HG03571 (cell line): Measurements from ENCODE around the gene IFT27.
"Not testable (repeated sequence)": the region's sequence is repeated elsewhere in the genome, so short reads cannot be mapped to it uniquely, and the experiment has no call there.

Experiments
- ATAC-seq: cut with Tn5 transposase; IDR thresholded peaks from one replicate; pipeline ENCODE4 v1.9.1; 2021; ENCODE audit not compliant: unreplicated experiment

Gene IFT27

GRCh38 chr22:36767035-36767775, 8.7 kb downstream of the IFT27 start:
- ATAC-seq, result no peak

DNA sequence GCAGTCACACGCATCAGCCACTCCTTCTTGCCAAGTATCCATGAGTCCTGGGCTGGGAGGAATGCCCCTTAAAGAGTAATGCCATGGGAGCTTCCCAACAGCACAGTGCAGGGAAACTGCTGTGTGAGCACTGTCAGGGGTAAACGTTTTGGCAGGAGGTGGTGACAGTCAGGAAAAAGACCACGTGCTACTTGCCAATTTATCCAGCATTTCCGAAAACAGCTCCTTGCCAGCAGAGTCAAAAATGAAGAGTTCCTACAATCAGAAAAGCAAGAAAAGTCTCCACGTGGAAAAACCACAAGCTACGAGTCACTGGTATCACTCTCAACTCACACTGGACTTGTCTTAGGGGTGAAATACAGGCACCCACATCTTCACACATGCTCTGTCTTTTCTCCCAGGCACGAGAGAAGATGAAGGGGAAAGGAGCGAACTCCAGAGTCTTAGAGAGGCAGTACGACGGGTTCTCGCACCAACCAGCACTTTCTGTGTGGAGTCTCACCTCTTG, 9.9 kb downstream of the IFT27 start:
- ATAC-seq, result no peak

GRCh38 chr22:36765131-36765942, 10.6 kb downstream of the IFT27 start:
- no peak for ATAC-seq

DNA sequence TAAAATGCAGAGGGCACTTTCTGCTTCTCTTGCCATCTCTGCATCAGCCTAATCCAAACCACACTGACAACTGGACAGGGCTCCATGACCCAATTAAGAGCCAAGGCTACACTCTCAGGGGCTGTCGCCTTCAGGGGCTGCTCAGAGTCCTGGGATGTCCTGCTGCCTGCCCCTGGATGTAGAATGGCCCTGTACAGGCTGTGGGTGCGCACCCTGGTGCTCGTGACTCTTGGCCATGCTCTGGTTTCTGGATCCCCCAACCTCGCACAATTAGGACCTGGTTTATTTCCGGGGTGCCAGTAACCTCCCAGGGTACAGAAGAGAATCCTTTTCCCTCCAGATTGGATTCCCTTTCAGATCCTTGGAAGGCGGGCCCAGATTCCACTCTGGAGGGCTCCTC, 11.3 kb downstream of the IFT27 start:
- no peak for ATAC-seq

GRCh38 chr22:36764060-36764459, 11.9 kb downstream of the IFT27 start:
- no peak for ATAC-seq

GRCh38 chr22:36763576-36763975, 12.3 kb downstream of the IFT27 start:
- ATAC-seq, result no peak

- ATAC-seq, result no peak
These were observed 13.1 kb downstream of the IFT27 start for GRCh38 chr22:36762687-36763260.

- ATAC-seq, result no peak
These were observed 14.2 kb downstream of the IFT27 start for GRCh38 chr22:36761553-36762240.

DNA sequence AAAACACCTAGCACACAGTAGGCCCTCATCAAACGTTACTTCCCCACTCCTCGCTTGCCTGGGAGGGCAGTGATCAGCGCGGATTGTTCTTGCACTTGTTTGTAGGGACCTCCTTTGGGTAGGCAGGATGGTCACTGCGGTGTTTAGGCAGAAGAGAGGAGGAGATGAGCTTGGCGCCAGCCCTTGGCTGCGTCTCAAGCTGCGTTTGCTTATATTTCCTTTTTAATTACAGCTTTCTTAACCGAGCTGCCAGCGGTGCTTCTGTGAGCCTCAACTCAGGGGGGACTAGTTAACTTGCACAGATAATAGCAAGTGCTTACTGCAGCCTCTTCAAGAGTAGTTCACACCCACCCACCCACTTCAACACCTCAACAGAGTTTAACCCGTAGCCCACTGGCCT, 15.1 kb downstream of the IFT27 start:
- ATAC-seq, result no peak

DNA sequence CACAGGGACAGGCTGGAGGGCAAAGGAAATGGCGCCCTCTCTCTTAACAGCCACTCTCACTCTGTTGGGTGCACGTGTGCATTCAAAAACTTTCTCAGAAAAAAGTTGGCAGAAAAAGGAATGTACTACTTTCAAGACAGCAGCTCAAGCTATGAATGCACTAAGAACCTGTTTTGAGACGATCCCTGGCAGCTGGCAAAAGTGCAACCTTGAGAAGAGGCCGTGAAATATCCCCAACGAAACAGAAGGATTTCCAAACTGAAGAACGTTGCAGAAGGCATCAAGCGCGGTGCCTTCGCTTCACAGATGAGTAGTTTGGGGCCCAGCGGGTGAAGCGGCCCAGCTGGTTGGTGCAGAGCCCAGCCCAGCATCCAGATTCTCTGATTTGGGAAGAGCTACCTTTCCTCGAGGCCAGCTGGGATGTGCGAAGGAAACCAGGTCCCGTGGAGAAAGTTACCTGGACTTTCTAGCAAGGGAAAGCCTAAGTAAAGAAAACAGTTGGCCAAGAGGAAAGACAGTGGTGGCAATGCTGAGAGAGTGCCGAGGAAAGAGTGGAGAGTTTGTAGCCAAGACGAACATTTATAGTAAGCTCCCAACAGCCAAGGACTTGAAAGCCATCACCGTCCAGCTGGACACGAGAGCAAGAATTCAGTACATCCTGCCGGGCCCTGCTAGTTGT, 16.3 kb downstream of the IFT27 start:
- no peak for ATAC-seq

- no peak for ATAC-seq
These were observed 17.1 kb downstream of the IFT27 start for GRCh38 chr22:36758792-36759271.

DNA sequence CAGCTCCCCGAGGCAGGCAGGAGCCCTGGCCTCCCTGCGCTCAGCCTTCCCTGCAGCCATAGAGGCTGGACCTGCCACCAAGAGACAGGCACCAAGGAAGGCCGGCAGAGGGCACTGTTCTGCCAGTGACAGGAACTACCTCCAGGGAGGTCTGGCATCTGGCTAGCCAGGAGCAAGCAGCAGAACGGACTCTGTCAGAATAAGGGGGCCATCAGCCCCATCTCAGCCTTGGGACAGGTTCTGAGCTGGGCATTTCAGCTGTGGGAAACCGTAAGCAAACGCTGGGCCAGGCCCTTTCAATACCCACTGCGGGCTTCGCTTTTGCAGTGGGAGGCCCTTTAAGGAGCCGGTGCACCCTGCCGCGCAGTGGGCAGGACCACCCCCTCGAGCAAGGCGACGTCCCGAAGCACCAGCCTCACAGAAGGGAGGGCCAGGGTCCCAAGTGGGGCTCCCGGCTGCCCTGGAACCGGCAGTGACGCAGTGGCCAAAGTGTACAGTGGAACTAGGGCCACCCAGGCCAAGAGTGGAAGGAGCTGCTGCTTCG, 18.2 kb downstream of the IFT27 start:
- no peak for ATAC-seq

DNA sequence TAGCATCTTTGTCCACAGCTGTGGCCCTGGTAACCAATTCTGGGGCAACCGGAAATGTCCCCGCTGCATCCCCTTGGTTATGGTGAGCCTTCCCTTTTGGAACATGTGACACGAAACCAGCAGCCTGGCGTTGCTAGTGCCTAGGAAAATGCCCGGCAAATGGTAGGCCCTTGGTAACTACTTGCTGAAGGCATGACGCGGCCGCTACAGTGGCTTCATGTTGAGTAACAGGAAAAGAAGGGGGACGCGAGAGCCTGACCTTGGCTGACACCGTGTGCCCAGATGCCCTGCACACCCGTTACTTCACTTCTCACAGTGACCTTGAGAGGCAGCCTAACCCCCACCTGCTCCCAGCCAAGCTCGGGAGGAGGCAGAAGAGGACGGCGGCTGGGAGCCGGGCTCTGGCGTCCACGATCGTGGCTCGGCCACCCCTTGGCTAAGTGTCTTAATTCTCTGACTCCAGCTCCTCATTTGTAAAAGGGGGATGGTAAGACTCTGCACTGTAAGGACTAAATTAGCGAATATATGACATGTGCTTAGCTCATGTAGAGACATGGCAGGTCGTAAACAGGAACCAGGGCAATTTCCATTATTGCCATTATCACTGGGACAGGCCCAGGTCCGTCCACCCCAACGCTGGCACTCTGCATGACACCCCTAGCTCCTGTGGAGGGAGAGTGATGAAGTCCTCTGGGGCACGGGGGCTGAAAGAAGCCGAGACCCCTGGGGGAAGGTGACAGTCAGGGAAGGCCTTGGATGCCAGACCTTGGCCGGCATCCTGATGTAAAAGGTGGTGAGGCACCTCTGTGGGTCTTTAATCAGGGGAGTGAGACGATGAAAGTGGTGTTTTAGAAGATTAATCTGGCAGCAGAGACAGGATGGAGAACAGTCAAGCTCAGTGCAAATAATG, 18.9 kb downstream of the IFT27 start:
- no peak for ATAC-seq

DNA sequence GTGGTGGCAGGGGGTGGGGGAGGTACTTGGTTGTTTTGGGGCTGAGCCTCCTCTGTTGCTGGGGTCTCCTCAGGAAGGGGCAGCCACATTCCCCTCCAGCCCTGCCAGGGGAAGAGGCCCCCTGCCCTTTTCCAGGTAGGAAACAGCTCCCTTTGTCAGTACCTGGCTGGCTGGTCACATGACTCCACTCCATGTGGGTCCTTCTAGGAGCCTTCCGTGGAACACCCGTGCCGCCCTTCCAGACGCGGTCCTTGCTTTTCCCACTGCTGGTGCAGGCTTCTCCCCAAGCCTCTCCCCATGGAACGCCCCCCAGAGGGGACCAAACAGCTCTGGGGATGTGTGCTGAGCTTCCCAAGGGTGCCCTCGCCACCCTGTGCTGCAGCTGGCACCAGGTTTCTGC, 19.9 kb downstream of the IFT27 start:
- ATAC-seq, result no peak

GRCh38 chr22:36755316-36755715, 20.6 kb downstream of the IFT27 start:
- ATAC-seq, result no peak

- ATAC-seq, result not testable (repeated sequence)
These were observed 21.0 kb downstream of the IFT27 start for GRCh38 chr22:36754881-36755280.

DNA sequence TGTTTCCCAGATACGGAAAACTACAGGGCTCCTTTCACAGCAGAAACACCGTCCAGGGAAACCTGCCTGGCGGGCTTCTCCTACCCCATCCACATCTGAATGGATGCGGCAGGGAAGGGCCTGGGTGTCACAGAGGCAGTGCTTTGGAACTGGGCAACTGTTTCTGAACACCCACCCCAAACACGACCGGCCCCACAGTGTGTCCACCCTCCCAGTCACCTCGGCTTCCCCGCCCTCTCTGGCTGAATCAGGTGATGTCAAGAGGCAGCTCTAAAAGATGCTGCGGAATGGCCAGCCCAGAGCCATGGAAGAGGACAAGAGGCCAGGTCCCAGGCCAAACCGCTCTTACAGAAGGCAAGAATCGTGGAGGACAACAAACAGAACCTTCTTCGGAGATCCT, 22.0 kb downstream of the IFT27 start:
- ATAC-seq, result no peak

GRCh38 chr22:36753120-36753802, 22.7 kb downstream of the IFT27 start:
- no peak for ATAC-seq
